H4 (cell line): Measurements from ENCODE around the gene CYP27B1. TPM values are rescaled to one million over a fixed set of nuclear protein-coding genes. Genes with fewer than 3 reads are reported as not detected.
"Not testable (repeated sequence)": the region's sequence is repeated elsewhere in the genome, so short reads cannot be mapped to it uniquely, and the experiment has no call there.

Experiments
- DNase-seq: peaks from one replicate; pipeline ENCODE4 v3.0.0-alpha.2; 2015; ENCODE audit warnings: low spot score
- total RNA-seq: library from RNA; depleted of rRNA; stranded (reverse); fragments of >200 nt; shearing (Covaris generic); gene quantifications from 2 replicates; pipeline ENCODE4 v1.2.3, GENCODE V29; 2014; rRNA removed

CYP27B1 gene
- total RNA-seq, 1 experiment from 2014 or later, result 0.48 TPM

- DNase-seq, result no peak
Measured at GRCh38 chr12:57722716-57723629, 43.9 kb downstream of the CYP27B1 start.

GRCh38 chr12:57721846-57722608 is 44.9 kb downstream of the CYP27B1 start:
- DNase-seq, result not testable (repeated sequence)

- no peak for DNase-seq
Measured at GRCh38 chr12:57720606-57721595, 46.0 kb downstream of the CYP27B1 start.

- no peak for DNase-seq
Measured at GRCh38 chr12:57719777-57720605, 46.9 kb downstream of the CYP27B1 start.

- no peak for DNase-seq
Measured at GRCh38 chr12:57718641-57719528, 48.0 kb downstream of the CYP27B1 start.

GRCh38 chr12:57717846-57718640 is 48.8 kb downstream of the CYP27B1 start:
- DNase-seq, result no peak

- no peak for DNase-seq
Measured at GRCh38 chr12:57717131-57717530, 49.7 kb downstream of the CYP27B1 start.

GRCh38 chr12:57716305-57716704 is 50.6 kb downstream of the CYP27B1 start:
- no peak for DNase-seq

- no peak for DNase-seq
Measured at GRCh38 chr12:57715786-57716185, 51.1 kb downstream of the CYP27B1 start.

- not testable (repeated sequence) for DNase-seq
Measured at GRCh38 chr12:57715036-57715748, 51.7 kb downstream of the CYP27B1 start.

- DNase-seq, result no peak
Measured at GRCh38 chr12:57713209-57713608, 53.7 kb downstream of the CYP27B1 start.

- no peak for DNase-seq
Measured at GRCh38 chr12:57712701-57713100, 54.2 kb downstream of the CYP27B1 start.

Other genes with a start within 250 kb of the CYP27B1 start
- 43.2 and 50.1 TPM in 2 replicates for gene DDIT3, start 246.6 kb downstream of the CYP27B1 start, total RNA-seq
- gene MBD6, start 244.3 kb downstream of the CYP27B1 start, total RNA-seq, result 1.5 and 3.1 TPM in 2 replicates
- gene DCTN2, start 219.9 kb downstream of the CYP27B1 start, total RNA-seq, result 76.6 and 109 TPM in 2 replicates
- 0.27 TPM in 1 of 2 replicates, not detected in the other for gene KIF5A, start 217.0 kb downstream of the CYP27B1 start, total RNA-seq
- gene PIP4K2C, start 175.9 kb downstream of the CYP27B1 start, total RNA-seq, result 24.4 and 27.2 TPM in 2 replicates
- 7.3 and 10.7 TPM in 2 replicates for gene DTX3, start 162.3 kb downstream of the CYP27B1 start, total RNA-seq
- 8.5 and 11.7 TPM in 2 replicates for gene ARHGEF25, start 155.6 kb downstream of the CYP27B1 start, total RNA-seq
- 64.3 and 77.3 TPM in 2 replicates for gene B4GALNT1, start 133.9 kb downstream of the CYP27B1 start, total RNA-seq
- 221 and 235 TPM in 2 replicates for gene OS9, start 72.9 kb downstream of the CYP27B1 start, total RNA-seq
- 0.99 and 2.4 TPM in 2 replicates for gene AGAP2, start 28.3 kb downstream of the CYP27B1 start, total RNA-seq
- gene TSPAN31, start 22.0 kb downstream of the CYP27B1 start, total RNA-seq, result 64.1 and 76.5 TPM in 2 replicates
- gene CDK4, start 14.8 kb downstream of the CYP27B1 start, total RNA-seq, result 298 and 323 TPM in 2 replicates
- 5.5 and 7.3 TPM in 2 replicates for gene MARCHF9, start 12.0 kb downstream of the CYP27B1 start, total RNA-seq
- 2.5 and 8.1 TPM in 2 replicates for gene METTL1, start 5.0 kb upstream of the CYP27B1 start, total RNA-seq
- gene EEF1AKMT3, start 5.5 kb upstream of the CYP27B1 start, total RNA-seq, result 4.1 and 7.9 TPM in 2 replicates
- 41.3 and 58.6 TPM in 2 replicates for gene TSFM, start 15.7 kb upstream of the CYP27B1 start, total RNA-seq
- gene AVIL, start 51.7 kb upstream of the CYP27B1 start, total RNA-seq, result 2.0 and 4.3 TPM in 2 replicates
- 36.1 and 44.8 TPM in 2 replicates for gene CTDSP2, start 79.7 kb upstream of the CYP27B1 start, total RNA-seq
- 28.7 and 30.0 TPM in 2 replicates for gene ATP23, start 174.5 kb upstream of the CYP27B1 start, total RNA-seq